Osteoblast (primary cell): ENCODE measurements around the gene TNP1. TPM values are rescaled to one million over a fixed set of nuclear protein-coding genes. Genes with fewer than 3 reads are reported as not detected.

Experiments
- DNase-seq: peaks from one replicate; pipeline ENCODE4 v3.0.0; 2011; ENCODE audit warnings: low spot score, mixed read lengths; ENCODE audit not compliant: insufficient read length; ENCODE audit errors: missing footprints
- H2AFZ ChIP-seq: 2 replicates; pipeline ENCODE4 v1.6.0; 2011; ENCODE audit warnings: mild to moderate bottlenecking, low read length
- H3K27ac ChIP-seq: 2 replicates; pipeline ENCODE4 v1.5.1; 2011; ENCODE audit warnings: mild to moderate bottlenecking, low read depth, low read length, moderate library complexity
- H3K27me3 ChIP-seq: 2 replicates; pipeline ENCODE4 v1.6.0; 2012; ENCODE audit warnings: mild to moderate bottlenecking, control low read depth, inconsistent platforms, low read length, moderate library complexity; ENCODE audit not compliant: insufficient read depth
- H3K36me3 ChIP-seq: 2 replicates; pipeline ENCODE4 v1.5.1; 2011; ENCODE audit warnings: mild to moderate bottlenecking, low read length, control low read depth, moderate library complexity; ENCODE audit not compliant: insufficient read depth
- H3K4me1 ChIP-seq: 2 replicates; pipeline ENCODE4 v1.5.1; 2011; ENCODE audit warnings: mild to moderate bottlenecking, low read length, control low read depth, moderate library complexity; ENCODE audit not compliant: insufficient read depth
- H3K4me2 ChIP-seq: 2 replicates; pipeline ENCODE4 v1.6.0; 2011; ENCODE audit warnings: mild to moderate bottlenecking, low read length; ENCODE audit not compliant: insufficient read depth
- H3K4me3 ChIP-seq: fragments of 200-600 bp; sonication (generic); 3 replicates; pipeline ENCODE4 v1.5.1; 2012; ENCODE audit warnings: mild to moderate bottlenecking, low read length, inconsistent platforms; ENCODE audit not compliant: insufficient read depth
- H3K79me2 ChIP-seq: 2 replicates; pipeline ENCODE4 v1.6.0; 2012; ENCODE audit warnings: mild to moderate bottlenecking, low read length, control low read depth, inconsistent platforms; ENCODE audit not compliant: insufficient read depth
- H3K9me3 ChIP-seq: 2 replicates; pipeline ENCODE4 v1.5.1; 2011; ENCODE audit warnings: low read depth, low read length, control low read depth
- H4K20me1 ChIP-seq: 2 replicates; pipeline ENCODE4 v1.6.0; 2012; ENCODE audit warnings: mild to moderate bottlenecking, low read length, control low read depth; ENCODE audit not compliant: insufficient read depth
- total RNA-seq: library from RNA; depleted of rRNA; stranded (reverse); fragments of >200 nt; gene quantifications from 2 replicates; pipeline ENCODE4 v1.2.3, GENCODE V29; 2012
- TF ChIP-seq, protein P1 (sequence below): IDR thresholded peaks from 2 replicates; pipeline ENCODE4 v1.5.1; 2011; ENCODE audit warnings: mild to moderate bottlenecking, low read depth, low read length, moderate library complexity; ENCODE audit errors: extremely low read depth

TNP1 gene
- total RNA-seq, 1 donor, result not detected

GRCh38 chr2:216819055-216819454, 40.8 kb downstream of the TNP1 start:
- peaks cover 26% of the 10 kb centered on the region for H3K27me3 ChIP-seq
- no peak overlapping the region for H3K27ac ChIP-seq
- TF ChIP-seq, protein P1, sequence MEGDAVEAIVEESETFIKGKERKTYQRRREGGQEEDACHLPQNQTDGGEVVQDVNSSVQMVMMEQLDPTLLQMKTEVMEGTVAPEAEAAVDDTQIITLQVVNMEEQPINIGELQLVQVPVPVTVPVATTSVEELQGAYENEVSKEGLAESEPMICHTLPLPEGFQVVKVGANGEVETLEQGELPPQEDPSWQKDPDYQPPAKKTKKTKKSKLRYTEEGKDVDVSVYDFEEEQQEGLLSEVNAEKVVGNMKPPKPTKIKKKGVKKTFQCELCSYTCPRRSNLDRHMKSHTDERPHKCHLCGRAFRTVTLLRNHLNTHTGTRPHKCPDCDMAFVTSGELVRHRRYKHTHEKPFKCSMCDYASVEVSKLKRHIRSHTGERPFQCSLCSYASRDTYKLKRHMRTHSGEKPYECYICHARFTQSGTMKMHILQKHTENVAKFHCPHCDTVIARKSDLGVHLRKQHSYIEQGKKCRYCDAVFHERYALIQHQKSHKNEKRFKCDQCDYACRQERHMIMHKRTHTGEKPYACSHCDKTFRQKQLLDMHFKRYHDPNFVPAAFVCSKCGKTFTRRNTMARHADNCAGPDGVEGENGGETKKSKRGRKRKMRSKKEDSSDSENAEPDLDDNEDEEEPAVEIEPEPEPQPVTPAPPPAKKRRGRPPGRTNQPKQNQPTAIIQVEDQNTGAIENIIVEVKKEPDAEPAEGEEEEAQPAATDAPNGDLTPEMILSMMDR, result no peak
- no peak for DNase-seq
- no peak overlapping the region for H3K4me2 ChIP-seq
- H4K20me1 ChIP-seq, result no peaks in the 10 kb centered on the region
- no peak overlapping the region for H3K4me3 ChIP-seq
- H3K36me3 ChIP-seq, result no peaks in the 10 kb centered on the region
- no peaks in the 10 kb centered on the region for H3K9me3 ChIP-seq
- no peaks in the 10 kb centered on the region for H3K79me2 ChIP-seq
- no peak overlapping the region for H2AFZ ChIP-seq
- no peaks in the 10 kb centered on the region for H3K4me1 ChIP-seq

DNA sequence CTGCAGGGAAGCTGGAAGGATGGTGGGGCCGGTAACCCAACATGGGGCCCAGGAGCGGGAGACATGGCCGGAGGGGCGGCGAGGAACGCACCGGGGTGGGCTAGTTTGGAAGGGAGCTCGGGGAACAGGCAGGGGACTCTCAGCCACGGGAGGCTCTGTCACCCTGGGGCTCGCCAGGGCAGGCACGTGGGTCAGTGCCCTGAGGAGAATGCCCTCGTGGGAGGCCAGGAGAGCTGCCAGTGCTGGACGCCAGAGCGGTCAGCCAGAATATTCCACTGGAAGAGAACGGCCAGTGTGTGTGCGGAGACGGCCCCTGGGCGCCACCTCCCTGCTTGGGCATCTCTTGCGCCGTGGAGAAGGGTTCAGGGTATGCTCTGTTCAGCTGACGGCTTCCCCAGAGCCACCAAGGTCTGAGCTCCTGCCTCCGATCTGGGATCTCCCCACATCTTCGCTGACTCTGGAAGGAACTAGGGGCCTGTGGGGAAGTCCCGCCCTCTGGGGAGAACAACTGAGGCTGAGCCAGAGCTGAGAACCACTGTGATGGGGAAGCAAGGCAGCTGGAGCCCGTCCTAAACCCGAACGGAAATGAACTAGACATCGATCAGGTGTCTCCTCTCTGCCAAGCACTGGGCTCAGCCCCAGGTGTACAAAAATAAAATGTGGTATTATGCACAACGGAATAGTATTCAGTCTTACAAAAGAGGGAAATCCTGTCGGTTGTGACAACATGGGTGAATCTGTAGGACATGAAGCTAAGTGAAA, 49.3 kb downstream of the TNP1 start:
- H3K9me3 ChIP-seq, result no peaks in the 10 kb centered on the region
- no peak overlapping the region for H3K4me3 ChIP-seq
- no peaks in the 10 kb centered on the region for H3K4me1 ChIP-seq
- H3K27ac ChIP-seq, result no peak overlapping the region
- H3K27me3 ChIP-seq, result peaks cover 9% of the 10 kb centered on the region
- TF ChIP-seq, protein P1, result no peak
- no peak overlapping the region for H2AFZ ChIP-seq
- no peak overlapping the region for H3K4me2 ChIP-seq
- no peaks in the 10 kb centered on the region for H4K20me1 ChIP-seq
- H3K79me2 ChIP-seq, result no peaks in the 10 kb centered on the region
- no peaks in the 10 kb centered on the region for H3K36me3 ChIP-seq
- no peak for DNase-seq

Other genes with a start within 250 kb of the TNP1 start
- 6.5 and 11.2 TPM in 2 replicates for gene IGFBP2, start 226.6 kb downstream of the TNP1 start, total RNA-seq
- gene IGFBP5, start 164.5 kb downstream of the TNP1 start, total RNA-seq, result 12.3 and 29.5 TPM in 2 replicates